A673 (cell line): ENCODE data around the gene KLRB1. TPM values are rescaled to one million over a fixed set of nuclear protein-coding genes. Genes with fewer than 3 reads are reported as not detected.

Experiments used
- BruUV-seq: library from RNA; stranded (reverse); fragments of 400-500 nt; replicated peaks from 2 replicates; lab custom pipeline; 2021; lab: Mats Ljungman, UMichigan
- CTCF ChIA-PET: fragments of 300-600 bp; sonication (Branson Sonifier 250); formaldehyde crosslinking; loops from one replicate; lab custom pipeline; 2022; ENCODE audit warnings: antibody characterized with exemption; lab: Charles Lee
- POLR2A ChIA-PET: fragments of 300-600 bp; sonication (Branson Sonifier 250); formaldehyde crosslinking; loops from one replicate; lab custom pipeline; 2022; ENCODE audit warnings: antibody characterized with exemption; ENCODE audit not compliant: low non-redundant PET; lab: Charles Lee
- DNase-seq: peaks from one replicate; pipeline ENCODE4 v3.0.0-alpha.2; 2015; ENCODE audit warnings: low spot score
- H3K27ac ChIP-seq: fragments of 200-600 bp; sonication (generic); 2 replicates; pipeline ENCODE4 v1.5.1; 2016; ENCODE audit warnings: mixed run types, low read depth, mild to moderate bottlenecking, mixed read lengths, antibody characterized with exemption, low read length; ENCODE audit not compliant: poor library complexity, severe bottlenecking
- H3K27me3 ChIP-seq: fragments of 200-600 bp; sonication (generic); replicated peaks from 2 replicates; pipeline ENCODE4 v1.6.1; 2017; ENCODE audit warnings: mixed run types, low read depth, mild to moderate bottlenecking, mixed read lengths, antibody characterized with exemption, low read length; ENCODE audit not compliant: insufficient read depth, poor library complexity
- H3K36me3 ChIP-seq: fragments of 200-600 bp; sonication (generic); 2 replicates; pipeline ENCODE4 v1.6.1; 2016; ENCODE audit warnings: mixed run types, mild to moderate bottlenecking, mixed read lengths, antibody characterized with exemption, low read length; ENCODE audit not compliant: insufficient read depth, poor library complexity, severe bottlenecking
- H3K4me1 ChIP-seq: fragments of 200-600 bp; sonication (generic); 2 replicates; pipeline ENCODE4 v1.6.1; 2017; ENCODE audit warnings: mixed run types, mild to moderate bottlenecking, mixed read lengths, antibody characterized with exemption, low read length; ENCODE audit not compliant: insufficient read depth, poor library complexity, severe bottlenecking
- H3K4me3 ChIP-seq: fragments of 200-600 bp; sonication (generic); 2 replicates; pipeline ENCODE4 v1.5.1; 2016; ENCODE audit warnings: low read depth, mixed run types, mild to moderate bottlenecking, mixed read lengths, low read length; ENCODE audit not compliant: poor library complexity, severe bottlenecking
- H3K9me3 ChIP-seq: fragments of 200-600 bp; sonication (generic); 2 replicates; pipeline ENCODE4 v1.6.1; 2016; ENCODE audit warnings: mixed run types, low read depth, mild to moderate bottlenecking, mixed read lengths, antibody characterized with exemption, low read length; ENCODE audit not compliant: poor library complexity, severe bottlenecking
- EZH2 ChIP-seq: fragments of 200-600 bp; sonication (generic); IDR thresholded peaks from 2 replicates; pipeline ENCODE4 v1.6.1; 2017; ENCODE audit warnings: borderline replicate concordance, low read depth, mild to moderate bottlenecking, mixed read lengths, antibody characterized with exemption, low read length; ENCODE audit not compliant: poor library complexity, severe bottlenecking
- intact Hi-C: fragments of 100-400 bp; cut with micrococcal nuclease; formaldehyde crosslinking; loops from one replicate; pipeline ENCODE4 v1.10.0; 2022; ENCODE audit not compliant: unreplicated experiment
- total RNA-seq: library from RNA; stranded (reverse); gene quantifications from 2 replicates; pipeline ENCODE4 v1.2.3, GENCODE V29; 2021
- TF ChIP-seq, protein P1 (sequence below): fragments of 300-800, 200-600 bp; sonication (generic); conservative IDR thresholded peaks from 2 replicates; pipeline ENCODE4 v1.5.1; 2017; ENCODE audit warnings: low read depth, mild to moderate bottlenecking, antibody characterized with exemption, low read length, moderate library complexity, mixed read lengths

KLRB1 gene
- total RNA-seq, 1 experiment from 2014 or later, result not detected

- no peaks in the 10 kb centered on the region for H3K36me3 ChIP-seq
- ChIA-PET POLR2A (no interaction called here), CTCF (no interaction called here)
- no peaks in the 10 kb centered on the region for H3K9me3 ChIP-seq
- intact Hi-C loops, result no loop called here
- no peaks in the 10 kb centered on the region for H3K27me3 ChIP-seq
- TF ChIP-seq, protein P1, sequence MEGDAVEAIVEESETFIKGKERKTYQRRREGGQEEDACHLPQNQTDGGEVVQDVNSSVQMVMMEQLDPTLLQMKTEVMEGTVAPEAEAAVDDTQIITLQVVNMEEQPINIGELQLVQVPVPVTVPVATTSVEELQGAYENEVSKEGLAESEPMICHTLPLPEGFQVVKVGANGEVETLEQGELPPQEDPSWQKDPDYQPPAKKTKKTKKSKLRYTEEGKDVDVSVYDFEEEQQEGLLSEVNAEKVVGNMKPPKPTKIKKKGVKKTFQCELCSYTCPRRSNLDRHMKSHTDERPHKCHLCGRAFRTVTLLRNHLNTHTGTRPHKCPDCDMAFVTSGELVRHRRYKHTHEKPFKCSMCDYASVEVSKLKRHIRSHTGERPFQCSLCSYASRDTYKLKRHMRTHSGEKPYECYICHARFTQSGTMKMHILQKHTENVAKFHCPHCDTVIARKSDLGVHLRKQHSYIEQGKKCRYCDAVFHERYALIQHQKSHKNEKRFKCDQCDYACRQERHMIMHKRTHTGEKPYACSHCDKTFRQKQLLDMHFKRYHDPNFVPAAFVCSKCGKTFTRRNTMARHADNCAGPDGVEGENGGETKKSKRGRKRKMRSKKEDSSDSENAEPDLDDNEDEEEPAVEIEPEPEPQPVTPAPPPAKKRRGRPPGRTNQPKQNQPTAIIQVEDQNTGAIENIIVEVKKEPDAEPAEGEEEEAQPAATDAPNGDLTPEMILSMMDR, result no peak
- no peak for TF ChIP-seq EZH2
- H3K4me1 ChIP-seq, result no peaks in the 10 kb centered on the region
- H3K27ac ChIP-seq, result no peak overlapping the region
- no peak overlapping the region for H3K4me3 ChIP-seq
- BruUV-seq, result no TSS peak
- no peak for DNase-seq
Measured at GRCh38 chr12:9598363-9598762, 9.4 kb downstream of the KLRB1 start.

- Histone ChIP-seq H3K36me3 (no peaks in the 10 kb centered on the region), H3K4me3 (no peak overlapping the region), H3K4me1 (no peaks in the 10 kb centered on the region), H3K27me3 (no peaks in the 10 kb centered on the region), H3K27ac (no peak overlapping the region), H3K9me3 (no peaks in the 10 kb centered on the region)
- ChIA-PET CTCF (no interaction called here), POLR2A (no interaction called here)
- BruUV-seq, result no TSS peak
- intact Hi-C loops, result no loop called here
- DNase-seq, result no peak
- TF ChIP-seq, protein P1, result no peak
- no peak for TF ChIP-seq EZH2
Measured at GRCh38 chr12:9597365-9597764, 10.4 kb downstream of the KLRB1 start.

- Histone ChIP-seq H3K27me3 (no peaks in the 10 kb centered on the region), H3K4me1 (no peaks in the 10 kb centered on the region), H3K4me3 (no peak overlapping the region), H3K27ac (no peak overlapping the region), H3K36me3 (no peaks in the 10 kb centered on the region), H3K9me3 (no peaks in the 10 kb centered on the region)
- CTCF ChIA-PET, result no interaction called here
- intact Hi-C loops, result no loop called here
- POLR2A ChIA-PET, result no interaction called here
- BruUV-seq, result no TSS peak
- TF ChIP-seq, protein P1, result no peak
- no peak for TF ChIP-seq EZH2
- DNase-seq, result no peak
Measured at GRCh38 chr12:9590441-9590840, 17.3 kb downstream of the KLRB1 start.
